G401 (cell line): ENCODE data around the gene ADAMTS17. TPM values are rescaled to one million over a fixed set of nuclear protein-coding genes. Genes with fewer than 3 reads are reported as not detected.

Experiments used
- DNase-seq: peaks from one replicate; pipeline ENCODE4 v3.0.0-alpha.2; 2015; ENCODE audit warnings: low spot score
- in situ Hi-C: cut with HindIII; loops from 2 replicates; pipeline ENCODE4 v1.10.0; 2016; ENCODE audit warnings: low sequenced_read_pairs, mixed read lengths
- total RNA-seq: library from RNA; depleted of rRNA; stranded (reverse); fragments of >200 nt; shearing (Covaris generic); gene quantifications from 2 replicates; pipeline ENCODE4 v1.2.3, GENCODE V29; 2014

The ADAMTS17 gene
- total RNA-seq, 1 experiment from 2014 or later = 1.3 TPM

DNA sequence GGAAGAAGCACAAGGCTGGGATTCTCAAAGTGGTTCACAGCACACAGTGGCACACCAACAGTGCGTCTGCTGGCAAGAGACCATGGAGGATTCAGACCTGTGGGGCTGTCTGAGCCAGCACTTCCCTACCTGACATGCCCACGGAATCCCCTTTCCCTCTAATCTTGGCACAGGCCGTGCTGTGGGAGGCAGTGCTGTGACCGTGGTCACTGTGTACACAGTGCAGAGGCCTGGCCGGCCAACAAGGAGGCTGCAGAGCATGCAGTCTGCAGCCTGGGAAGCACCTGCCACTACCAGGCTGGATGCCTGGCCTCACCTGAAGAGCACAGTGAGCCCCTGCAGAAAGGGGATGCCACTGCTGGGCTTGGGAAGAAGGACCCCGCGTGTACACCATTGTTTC is 307.6 kb downstream of the ADAMTS17 start:
- no peak for DNase-seq

DNA sequence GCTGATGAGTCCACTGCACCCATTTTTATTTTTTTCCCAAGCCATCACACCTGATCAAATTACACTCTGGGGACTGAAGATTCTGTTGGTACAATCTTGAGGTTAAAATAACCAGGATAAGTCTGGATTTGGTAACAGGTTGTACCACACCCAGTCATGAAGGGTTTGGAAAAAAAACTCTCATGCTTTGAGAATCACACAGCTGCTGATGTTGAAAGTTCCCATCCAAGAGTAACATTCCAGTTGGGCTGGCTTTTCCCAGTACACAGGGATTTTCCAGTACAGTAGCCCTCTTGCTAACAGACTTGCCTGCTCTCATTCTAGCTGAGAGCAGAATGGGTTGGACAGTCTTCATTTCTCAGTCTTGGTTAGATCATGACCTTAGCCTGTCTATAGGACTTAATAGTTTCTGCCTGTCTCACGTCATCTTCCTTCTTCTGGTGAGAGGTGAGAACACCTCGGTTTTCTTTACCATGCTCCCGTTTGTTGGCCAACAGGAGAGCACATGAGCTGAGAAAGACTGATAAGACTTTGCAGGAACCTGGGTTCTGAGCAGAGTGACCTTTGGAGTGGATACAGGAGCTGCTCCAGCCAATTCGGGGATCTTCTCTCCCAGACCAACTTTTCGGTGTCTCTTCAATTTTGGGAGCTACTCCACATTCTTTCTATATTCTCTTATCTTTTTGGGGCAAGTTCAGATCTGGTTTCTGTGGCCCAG is 308.5 kb downstream of the ADAMTS17 start:
- no peak for DNase-seq
- in situ Hi-C loops = no loop called here

More for the DNA sequence above, 307.6 kb downstream of the ADAMTS17 start:
- in situ Hi-C loops = no loop called here

DNA sequence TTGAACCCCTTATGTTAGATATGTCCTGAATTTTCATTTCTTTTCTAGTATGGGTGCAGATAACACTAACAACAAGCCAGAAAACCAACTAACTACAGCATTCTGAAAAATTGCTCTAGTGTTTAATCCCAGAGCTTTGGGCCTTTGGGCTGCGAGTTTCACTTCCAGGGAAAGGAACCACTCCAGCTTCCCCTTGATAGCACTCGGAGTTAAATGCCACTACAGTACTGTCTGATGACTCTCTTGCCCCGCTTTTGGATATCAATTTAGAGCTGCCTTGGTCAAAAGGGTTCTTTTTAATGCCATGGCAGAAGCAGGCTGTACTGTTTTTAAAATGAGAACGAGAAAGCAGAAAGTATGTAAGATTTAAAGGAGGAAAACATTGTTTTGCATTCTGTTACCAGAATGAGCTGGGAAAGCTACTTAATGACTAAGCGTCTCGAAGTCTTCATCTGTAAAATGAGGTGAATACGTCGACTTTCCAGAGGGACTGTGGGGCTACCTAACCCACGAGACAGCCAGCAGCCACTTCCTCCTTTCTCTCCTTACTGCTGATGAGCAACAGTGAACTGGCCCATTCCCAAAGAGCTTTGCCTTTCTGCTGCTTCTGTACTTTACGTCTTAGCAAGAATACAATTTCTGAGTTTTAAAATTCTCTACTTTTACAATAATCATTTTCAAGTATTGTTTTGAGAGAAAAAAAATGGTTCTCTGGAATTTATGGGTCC is 309.3 kb downstream of the ADAMTS17 start:
- no peak for DNase-seq
- in situ Hi-C loops = no loop called here

DNA sequence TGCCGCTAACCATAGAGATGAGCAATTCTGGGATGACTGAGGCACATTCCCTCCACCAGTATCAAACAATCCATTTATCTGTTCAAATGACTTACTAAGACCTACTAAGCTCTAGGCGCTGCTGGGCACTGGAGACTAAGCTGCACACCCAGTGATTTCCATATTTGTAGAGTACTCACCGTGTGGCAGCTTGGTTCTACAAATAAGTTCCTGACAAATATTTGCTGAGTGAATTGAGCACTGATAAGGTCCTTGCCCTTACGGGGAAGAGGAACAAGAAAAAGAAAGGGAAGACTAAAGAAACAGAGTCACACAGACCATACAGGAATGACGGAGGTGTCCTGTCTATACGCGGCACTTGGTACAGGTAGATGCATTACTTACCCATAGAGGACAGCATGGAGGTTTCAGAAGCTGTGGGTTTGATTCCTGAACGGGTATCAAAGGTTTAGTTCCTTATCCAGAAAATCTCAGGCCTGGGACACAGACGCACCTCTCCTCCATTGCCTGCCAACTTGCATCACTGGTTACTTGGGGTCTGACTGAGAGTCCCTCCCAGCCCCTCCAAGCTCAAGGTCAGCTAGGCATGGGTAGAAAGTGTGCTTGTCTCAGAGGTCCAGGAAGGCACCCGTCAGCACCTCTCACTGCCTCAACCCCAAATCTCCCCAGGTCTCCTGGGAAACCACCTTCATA is 310.0 kb downstream of the ADAMTS17 start:
- in situ Hi-C loops = no loop called here
- no peak for DNase-seq

DNA sequence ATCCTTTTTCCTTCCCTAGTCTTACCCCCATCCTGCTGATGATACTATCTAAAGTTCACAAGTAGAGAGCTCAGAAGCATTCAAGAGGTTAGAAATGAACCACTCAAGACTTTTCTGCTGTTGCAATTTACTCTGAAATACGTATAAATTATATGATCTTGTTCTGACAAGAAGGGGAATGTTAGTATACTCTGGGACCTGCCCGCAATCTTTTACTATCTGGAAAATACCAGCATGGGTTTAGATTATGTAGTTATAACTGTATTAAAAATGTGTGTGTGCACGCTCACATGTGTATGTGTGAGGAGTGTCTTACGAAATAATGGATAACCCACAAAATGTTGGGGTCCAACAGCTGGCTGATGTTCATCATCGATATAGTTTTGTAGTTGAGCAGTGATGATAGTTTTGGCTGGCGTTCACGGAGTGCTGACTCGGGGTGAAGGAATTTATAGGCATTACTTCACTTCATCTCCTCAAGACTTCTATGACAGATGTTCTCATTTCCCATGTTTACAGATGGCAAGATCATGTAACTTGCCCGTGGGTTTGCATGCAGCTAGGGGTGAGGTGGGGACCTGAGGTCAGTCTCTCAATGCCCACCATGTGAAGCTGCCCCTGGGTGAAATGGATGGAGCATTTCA is 311.1 kb downstream of the ADAMTS17 start:
- no peak for DNase-seq
- in situ Hi-C loops = no loop called here

DNA sequence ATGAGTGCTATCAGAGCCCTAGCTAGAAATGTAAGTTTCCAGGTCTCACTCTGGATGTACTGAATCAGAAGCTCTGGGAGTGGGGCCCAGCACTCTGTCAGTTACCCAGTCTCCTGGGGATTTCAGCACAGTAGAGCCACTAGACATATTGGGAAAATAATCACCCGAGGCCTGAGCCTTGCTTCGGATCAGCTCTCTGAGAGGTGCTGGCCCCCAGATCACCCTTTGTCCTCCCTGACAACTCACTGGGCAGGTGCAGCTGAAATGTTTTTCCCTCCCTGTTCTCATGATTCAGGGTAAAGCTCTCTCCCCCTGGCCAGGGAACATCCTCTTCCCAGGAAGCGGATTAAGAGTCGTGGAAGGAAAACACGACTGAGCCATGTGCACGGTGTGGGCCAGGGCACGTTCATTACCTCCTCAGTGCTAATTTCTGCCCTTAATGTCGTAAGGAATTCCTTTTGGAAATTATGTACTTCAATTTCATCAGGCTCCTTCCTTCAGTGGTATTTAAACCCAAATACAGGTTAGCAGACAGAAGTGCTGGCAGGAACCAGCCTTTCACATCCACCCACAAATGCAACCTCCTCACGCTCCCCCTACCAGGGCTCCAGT is 311.8 kb downstream of the ADAMTS17 start:
- DNase-seq = no peak
- in situ Hi-C loops = no loop called here

DNA sequence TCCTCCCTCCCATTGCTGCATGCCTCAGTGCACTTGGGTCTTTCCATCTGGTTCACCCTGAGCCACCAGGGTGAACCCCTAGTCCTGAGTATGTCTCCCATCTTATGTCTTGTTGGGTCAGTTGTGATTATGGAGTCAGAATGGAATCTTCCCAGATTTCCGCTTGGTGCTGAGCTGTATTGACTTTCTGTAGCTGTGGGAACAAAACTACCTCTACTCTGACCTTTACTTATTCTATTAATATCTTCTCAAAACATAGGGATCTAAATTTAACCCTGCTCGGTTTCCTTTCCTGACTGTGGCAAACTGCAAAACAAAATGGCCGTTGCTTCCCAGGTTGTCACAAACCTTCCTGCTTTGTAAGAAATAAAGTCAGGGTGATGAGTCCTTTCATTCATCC is 312.7 kb downstream of the ADAMTS17 start:
- DNase-seq = no peak
- in situ Hi-C loops = no loop called here

DNA sequence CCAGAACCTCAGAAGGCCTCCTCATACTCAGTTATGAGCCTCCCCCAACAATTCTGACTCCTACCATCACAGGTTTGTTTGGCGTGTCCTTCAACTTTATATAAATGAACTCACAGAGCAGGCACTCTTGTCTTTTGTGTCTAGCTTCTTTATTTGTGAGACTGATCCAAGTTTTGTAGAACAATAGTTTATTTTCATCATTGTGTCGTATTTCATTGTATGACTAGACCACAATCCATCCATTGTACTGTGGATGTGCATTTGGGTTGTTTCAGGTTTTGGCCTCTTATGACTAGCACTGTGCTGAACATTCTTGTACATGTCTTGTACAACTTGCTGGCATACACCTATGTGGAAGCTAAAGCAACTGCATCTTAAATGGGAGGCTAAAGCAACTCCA is 315.7 kb downstream of the ADAMTS17 start:
- no peak for DNase-seq
- in situ Hi-C loops = no loop called here

DNA sequence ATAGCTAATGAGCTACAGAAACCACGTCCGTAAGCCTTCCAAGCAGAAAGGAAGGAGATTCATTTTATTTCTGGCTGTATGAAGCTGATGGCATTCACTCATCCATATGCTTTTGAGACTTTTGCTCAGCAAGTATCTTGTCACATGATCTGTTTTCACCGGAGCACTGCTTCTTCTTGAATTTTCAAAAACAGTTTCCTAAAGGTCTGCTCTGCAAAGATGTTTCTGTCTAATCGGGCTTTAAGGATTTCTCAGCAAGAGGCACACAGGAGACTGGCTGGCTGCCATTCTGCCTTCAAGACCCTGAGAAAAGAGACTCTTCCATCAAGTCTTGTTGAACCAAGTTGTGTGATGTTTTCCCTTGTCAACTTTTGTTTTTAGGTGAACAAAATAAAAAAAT is 319.0 kb downstream of the ADAMTS17 start:
- in situ Hi-C loops = no loop called here
- no peak for DNase-seq

DNA sequence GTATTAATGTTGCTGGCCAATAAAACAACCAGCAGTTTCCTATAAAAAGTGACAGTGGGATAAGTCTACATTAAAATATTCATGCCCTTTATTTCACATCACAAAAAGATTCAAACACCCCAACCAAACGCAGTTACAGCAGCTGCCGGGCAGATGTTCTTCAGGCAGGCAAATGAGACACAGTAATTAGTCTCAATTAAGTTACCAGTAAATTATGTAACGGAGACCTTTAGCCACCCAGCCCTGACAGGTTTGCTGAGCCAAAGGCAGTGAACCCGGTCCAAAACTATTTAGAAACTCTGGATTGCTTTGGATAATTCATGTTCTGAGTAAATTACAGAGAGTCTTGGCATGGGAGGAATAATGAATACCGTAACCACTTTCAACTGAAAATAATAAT is 319.4 kb downstream of the ADAMTS17 start:
- DNase-seq = no peak
- in situ Hi-C loops = no loop called here

DNA sequence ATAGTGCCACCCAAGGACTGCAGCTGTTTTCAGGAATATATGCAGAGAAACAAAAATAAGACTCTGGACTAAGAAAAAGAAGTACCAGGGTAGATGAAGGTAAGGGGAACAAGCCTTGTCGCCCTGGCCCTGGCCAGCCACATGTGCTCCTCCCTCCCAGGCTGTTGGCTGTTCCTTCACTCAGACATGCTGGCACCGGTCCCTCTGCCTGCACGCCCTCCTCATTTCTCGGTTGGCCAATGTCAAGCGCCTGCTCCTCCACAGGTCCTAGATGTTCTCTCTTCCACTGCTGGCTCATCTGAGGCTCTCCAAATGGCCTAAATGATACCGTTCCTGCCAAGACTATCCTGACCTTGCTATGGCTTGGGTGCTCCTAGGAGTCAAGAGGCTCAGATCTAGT is 320.1 kb downstream of the ADAMTS17 start:
- DNase-seq = no peak
- in situ Hi-C loops = no loop called here

DNA sequence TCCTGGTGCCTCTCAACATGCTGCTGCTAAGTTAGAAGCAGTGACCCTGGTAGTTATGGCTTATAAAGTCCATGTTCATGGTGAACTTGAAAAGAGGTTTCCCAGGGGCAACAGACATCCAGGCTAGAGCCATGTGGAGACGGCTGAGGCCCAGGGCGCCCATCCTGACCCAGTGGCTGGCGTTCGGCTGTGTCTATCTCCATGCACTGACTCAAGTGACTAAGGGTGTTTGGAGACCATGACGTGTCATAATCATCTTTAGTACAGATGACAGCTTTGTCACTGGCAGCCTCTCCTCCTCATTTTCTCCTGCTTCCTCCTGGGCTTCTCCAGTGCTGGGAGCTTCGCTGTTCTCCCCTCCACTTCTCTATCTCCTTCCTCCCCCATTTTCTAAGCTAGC is 321.2 kb downstream of the ADAMTS17 start:
- no peak for DNase-seq
- in situ Hi-C loops = no loop called here

DNA sequence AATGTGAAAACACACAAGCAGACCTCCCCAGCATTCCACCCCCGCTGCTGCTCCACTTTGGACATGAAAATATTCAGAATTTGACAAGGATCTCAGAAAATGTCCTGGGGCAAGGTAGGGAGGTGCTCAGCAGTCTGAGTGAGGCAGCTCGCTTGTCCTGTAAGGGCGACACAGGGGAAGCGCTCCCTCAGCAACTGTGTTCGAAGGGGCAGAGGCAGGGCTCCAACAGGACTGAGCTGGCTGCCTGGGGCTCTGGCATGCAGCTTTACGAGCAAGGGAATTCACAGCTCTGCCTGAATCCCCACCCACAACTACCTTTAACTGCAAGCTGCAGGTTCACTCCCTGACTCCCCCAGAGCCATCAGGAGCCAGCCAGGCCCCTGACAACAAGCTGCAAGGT is 321.6 kb downstream of the ADAMTS17 start:
- DNase-seq = no peak
- in situ Hi-C loops = no loop called here

DNA sequence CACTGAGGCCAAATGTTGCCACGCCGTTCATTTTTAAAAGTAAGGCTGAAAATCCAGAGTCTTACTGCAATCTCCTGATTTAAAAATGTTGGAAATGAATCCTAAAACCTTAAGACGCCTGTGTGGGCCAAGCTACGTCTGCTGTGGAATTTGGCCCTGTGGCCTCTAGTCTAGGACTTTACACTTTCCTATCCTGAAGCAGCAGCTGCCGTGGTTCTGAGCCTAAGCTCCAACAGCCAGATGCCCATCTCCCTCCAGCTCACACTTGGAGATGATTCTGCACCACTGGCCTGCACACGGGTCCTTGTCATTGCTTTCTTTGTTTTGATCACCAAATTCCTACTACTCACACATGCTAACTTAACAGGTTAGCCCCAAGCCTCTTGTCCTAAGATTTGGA is 322.2 kb downstream of the ADAMTS17 start:
- DNase-seq = no peak
- in situ Hi-C loops = no loop called here

DNA sequence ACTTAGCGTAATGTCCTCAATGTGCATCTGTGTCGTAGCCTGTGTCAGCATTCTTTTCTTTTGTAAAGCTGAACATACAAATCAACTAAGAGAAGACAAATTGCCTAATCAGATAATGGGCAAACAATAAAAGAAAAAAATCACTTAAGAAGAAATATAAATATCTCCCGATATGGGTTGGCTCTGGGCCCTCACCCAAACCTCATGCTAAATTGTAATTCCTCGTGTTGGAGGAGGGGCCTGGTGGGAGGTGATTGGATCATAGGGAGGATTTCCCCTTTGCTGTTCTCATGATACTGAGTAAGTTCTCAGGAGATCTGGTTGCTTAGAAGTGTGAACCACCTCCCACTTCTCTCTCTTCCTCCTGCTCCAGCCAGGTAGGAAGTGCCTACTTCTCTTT is 323.6 kb downstream of the ADAMTS17 start:
- in situ Hi-C loops = no loop called here
- no peak for DNase-seq

DNA sequence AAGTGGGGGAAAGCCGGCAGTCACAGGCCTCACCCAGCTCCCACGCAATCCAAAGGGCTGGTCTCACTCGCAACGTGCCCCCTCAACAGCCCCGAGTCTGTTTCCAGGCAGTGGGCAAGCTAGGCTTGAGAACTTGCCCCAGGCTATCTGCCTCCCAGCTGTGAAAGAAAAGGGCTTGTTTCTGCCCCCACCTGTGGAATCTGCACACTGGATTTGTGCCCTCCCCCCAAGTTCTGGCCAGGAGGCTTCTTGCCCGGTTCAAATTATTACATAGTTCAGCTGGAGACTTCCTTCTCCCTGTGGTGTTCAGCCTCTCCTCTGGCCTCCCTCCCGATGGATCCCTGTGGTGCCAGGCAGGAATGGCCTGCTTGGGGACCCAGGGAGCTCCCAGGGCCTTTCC is 324.6 kb downstream of the ADAMTS17 start:
- in situ Hi-C loops = no loop called here

DNA sequence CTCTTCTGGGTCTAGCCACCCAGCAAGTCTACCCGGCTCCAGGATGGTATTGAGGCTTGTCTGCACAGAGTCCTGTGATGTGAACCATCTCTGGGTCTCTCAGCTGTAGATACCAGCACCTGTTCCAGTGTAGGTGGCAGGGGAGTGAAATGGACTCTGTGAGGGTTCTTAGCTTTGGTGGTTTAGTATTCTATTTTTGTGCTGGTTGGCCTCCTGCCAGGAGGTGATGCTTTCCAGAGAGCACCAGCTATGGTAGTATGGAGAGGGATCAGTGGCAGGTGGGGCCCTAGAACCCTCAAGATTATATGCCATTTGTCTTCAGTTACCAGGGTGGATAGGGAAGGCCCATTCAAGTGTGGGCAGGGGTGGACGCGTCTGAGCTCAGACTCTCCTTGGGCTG is 325.1 kb downstream of the ADAMTS17 start:
- in situ Hi-C loops = no loop called here

More for the DNA sequence above, 324.6 kb downstream of the ADAMTS17 start:
- no peak for DNase-seq

DNA sequence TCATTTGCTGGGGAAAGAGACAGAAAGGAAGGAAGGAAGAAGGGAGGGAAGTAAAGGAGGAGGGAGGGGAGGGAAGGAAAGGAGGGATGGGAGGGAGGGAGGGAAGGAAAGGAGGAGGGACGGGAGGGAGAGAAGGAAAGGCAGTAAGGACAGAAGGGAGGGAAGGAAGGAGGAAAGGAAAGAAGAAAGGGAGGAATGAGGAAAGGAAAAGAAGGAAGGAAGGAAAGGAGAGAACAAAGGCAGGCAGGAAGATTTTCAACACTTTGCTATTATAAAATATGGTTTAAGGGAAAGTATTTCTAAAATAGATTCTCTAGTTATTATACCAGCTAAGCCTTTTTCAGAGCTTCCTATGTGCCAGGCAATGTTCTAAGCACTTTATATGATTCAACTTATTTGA is 330.5 kb downstream of the ADAMTS17 start:
- in situ Hi-C loops = no loop called here

More for the DNA sequence above, 325.1 kb downstream of the ADAMTS17 start:
- no peak for DNase-seq

DNA sequence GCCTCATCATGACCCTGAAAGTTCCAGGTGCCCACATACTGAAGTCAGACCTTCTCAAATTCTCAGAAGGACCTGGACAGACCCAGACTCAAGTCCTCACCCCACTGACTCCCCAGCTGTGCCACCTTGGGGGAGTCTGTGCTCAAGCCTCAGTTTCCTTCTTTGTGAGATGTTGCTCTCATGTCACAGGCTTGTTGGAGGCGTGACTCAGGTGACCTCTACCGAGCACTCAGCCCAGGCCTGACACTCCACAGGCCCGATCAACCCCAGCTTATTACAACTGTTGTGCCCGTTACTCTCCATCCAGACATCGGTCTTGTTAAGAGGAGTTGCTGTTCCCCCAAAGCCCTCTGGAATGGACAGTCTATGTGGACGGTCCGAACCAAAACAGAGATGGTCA is 332.4 kb downstream of the ADAMTS17 start:
- in situ Hi-C loops = no loop called here
- no peak for DNase-seq

More for the DNA sequence above, 330.5 kb downstream of the ADAMTS17 start:
- no peak for DNase-seq
